Stromal cell of bone marrow (primary cell): ENCODE results near the gene GAB4.
A peak's percentile ranks its signal among the peaks of the same experiment; 100 is the strongest.
"Not testable (repeated sequence)": the region's sequence is repeated elsewhere in the genome, so short reads cannot be mapped to it uniquely, and the experiment has no call there.

Experiments used
- DNase-seq: peaks from one replicate; pipeline ENCODE4 v3.0.0-alpha.2; 2012; ENCODE audit warnings: low read depth

The GAB4 gene

DNA sequence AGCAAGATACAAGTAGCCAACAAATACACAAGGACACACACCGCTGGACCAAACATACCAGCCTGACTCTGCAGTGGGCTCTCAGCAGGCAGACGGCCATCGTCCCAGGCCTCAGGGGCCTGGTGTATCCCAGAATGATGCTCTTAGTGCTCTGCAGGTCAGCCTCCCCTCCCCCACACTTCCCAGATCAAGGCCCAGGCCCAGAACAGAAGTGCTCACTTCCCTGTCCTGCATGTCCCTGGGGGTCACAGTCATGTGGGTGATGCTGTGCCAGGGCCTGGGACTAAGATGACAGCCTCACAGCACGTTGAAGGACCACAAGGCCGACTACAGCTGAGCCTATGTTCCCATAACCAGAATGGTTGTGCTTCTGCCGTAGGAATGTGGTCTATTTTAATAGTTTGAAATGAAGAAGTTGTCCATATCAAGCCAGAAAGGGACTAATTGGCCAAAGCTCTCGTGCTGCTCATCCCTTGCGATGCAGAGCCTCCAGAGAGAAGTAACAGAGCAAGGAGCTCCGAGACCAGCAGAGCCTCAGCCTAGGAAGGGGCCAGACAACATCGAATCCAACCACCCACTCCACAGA lies 48.6 kb downstream of the GAB4 start:
- no peak for DNase-seq

DNA sequence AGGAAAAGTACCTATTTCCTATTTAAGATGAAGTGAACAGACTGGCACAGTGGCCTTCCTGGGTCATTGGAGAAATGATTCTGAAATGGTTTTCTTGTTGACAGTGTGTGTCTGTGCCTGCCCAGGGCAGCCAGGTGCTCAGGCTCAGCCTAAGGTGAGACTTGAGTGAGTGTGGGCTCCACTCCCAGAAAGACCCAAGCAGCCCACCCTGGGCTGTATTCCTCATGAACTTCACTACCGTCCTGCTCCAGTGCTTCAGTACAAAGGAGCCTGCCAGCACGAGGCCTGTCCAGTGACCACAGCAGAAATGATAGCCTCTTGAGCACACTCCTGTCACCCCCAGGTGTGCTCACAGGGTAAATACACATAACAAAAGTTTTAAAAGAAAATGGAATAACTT lies 49.5 kb downstream of the GAB4 start:
- no peak for DNase-seq

- DNase-seq = no peak
These were observed 50.2 kb downstream of the GAB4 start for GRCh38 chr22:16957781-16958180.

DNA sequence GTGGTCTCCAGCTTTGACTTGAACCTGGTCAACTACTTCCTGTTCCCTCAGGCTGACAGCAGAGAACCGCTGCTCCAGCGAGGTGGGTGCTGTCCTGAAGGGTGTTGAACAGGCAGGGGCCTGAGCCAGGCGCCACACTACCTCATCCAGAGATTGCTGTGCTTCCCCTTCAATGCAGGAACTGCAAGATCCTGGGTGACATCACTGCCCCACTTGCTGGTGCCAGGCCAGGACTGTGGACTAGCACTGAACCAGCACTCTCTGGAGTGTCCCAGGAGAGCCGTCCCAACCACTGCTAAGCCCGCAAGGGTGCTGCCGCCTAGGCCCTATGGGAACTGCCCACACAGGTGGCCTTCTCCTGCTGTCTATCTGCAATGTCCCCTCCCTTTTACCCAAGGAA lies 51.7 kb downstream of the GAB4 start:
- DNase-seq = no peak

DNA sequence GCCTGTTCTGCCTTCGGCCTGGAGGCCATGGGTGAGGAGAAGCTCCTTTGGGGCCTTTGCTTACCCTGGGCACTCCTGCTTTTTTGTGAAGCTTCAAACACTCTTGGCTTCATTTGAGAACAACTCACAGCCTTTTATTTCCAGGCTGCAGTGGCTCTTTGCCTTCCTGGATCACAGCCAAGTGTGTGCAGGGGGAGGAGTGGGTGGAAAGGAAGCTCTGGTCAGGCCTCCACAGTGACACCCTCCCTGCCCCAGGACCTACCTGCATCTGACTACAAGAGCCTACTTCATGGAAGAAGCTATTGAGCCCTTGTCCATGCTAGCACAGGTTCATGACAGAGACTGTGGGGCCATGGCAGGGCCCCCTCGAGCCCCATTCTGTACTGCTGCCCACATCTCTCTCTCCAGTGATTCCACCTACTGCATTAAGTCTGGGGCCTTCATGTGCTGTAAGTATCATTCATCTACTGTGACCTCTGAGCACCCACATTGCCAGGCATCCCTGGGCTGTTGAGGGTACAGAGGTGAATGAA lies 52.3 kb downstream of the GAB4 start:
- no peak for DNase-seq

GRCh38 chr22:16955081-16955480 lies 52.9 kb downstream of the GAB4 start:
- DNase-seq = no peak

DNA sequence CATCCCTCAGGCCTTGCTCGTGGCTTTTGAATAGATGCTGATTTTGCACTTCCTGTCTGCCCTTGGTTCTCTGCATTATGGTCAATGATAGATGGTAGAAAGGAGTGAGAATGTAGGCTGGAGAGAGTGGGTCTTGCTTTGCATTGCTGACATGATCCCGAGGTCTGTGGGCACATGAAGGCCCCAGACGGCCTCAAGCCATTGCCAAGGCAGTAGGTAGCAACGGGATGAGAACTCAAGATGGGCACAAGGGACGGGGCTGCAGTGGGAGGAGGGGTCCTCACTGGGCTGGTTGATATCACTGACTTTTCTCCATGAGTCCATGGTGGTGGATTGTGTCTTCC lies 54.0 kb downstream of the GAB4 start:
- DNase-seq = no peak

GRCh38 chr22:16953206-16954059 lies 54.6 kb downstream of the GAB4 start:
- no peak for DNase-seq

- no peak for DNase-seq
These were observed 58.5 kb downstream of the GAB4 start for GRCh38 chr22:16949561-16949960.

GRCh38 chr22:16937811-16938210 lies 70.2 kb downstream of the GAB4 start:
- no peak for DNase-seq

DNA sequence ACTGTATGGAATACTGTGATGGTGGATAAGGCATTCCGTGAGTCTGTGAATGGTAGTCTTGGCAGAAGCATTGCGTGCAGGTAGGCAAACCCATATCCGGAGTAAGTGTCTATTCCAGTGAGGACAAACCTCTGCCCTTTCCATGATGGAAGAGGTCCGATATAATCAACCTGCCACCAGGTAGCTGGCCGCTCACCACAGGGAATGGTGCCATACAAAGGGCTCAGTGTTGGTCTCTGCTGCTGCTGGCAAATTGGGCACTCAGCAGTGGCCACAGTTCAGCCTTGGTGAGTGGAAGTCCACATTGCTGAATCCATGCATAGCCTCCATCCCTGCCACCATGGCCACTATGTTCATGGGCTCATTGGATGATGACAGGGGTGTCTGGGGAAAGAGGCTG lies 70.8 kb downstream of the GAB4 start:
- DNase-seq = not testable (repeated sequence)

- no peak for DNase-seq
These were observed 71.4 kb downstream of the GAB4 start for GRCh38 chr22:16936625-16937024.

DNA sequence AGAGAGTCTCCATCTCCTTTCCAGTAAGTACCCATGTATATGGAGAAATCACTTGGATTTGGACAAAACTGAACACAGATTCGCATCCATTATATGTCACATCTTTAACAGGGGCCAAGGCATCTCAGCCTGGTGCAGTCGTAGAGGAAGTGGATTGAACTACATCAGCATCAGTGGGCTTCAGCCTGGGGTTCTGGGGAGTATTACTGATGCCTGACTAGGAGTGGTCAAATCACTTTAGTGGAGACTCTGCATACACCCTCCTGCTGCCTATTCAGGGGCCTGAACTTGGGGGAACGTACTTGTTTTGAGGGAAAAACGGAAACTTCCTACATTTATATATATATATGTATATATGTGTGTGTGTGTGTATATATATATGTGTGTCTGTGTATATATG lies 72.8 kb downstream of the GAB4 start:
- DNase-seq = no peak

GRCh38 chr22:16933291-16934282 lies 74.4 kb downstream of the GAB4 start:
- DNase-seq = no peak

- no peak for DNase-seq
These were observed 75.4 kb downstream of the GAB4 start for GRCh38 chr22:16932577-16932976.

GRCh38 chr22:16925407-16925966 lies 82.5 kb downstream of the GAB4 start:
- DNase-seq = no peak

DNA sequence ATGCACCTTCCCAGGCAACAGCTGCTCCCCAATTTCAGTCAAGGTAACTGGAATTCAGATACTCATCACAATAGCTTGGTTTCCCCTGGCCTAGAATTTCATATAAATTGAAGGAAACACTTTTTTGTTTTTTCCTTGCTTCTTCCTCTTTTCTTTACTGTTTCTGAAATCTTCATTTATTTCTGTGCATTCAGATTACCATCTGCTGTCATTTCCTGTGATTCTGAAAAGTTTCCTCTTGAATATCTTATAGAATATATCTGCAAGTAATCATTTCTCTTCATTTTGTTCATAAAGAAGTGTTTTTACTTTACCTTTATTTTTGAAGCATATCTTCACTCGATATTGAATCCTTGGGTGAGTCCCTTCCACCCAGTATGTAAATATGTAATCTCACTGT lies 85.3 kb downstream of the GAB4 start:
- DNase-seq = no peak

DNA sequence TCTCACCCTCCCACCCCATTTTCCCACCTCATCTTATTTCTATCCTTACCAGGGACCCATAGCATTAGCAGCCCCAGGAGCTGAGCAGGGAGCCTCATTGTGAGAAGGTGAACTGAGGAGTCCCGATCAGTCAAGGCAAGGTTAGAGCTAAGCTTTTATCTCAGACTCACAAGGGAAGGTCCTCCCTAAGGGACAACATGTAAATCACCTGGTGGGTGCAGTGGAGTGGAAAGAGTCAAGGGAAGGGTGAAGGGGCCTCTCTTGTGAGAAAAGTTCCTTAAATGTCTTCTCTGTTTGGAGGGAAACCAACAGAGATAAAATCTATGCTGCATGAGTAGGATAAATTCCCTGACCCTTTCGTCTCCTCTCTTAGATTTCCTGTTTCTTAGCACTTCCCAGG lies 85.9 kb downstream of the GAB4 start:
- no peak for DNase-seq

GRCh38 chr22:16917144-16918003 lies 90.6 kb downstream of the GAB4 start:
- DNase-seq = peak; percentile 10

- DNase-seq = peak; percentile 12
These were observed 92.3 kb downstream of the GAB4 start for GRCh38 chr22:16915701-16916100.

GRCh38 chr22:16914911-16915310 lies 93.1 kb downstream of the GAB4 start:
- not testable (repeated sequence) for DNase-seq
